Glomerular visceral epithelial cell (primary cell): ENCODE results near the gene PGAP3.
"Not testable (repeated sequence)": the region's sequence is repeated elsewhere in the genome, so short reads cannot be mapped to it uniquely, and the experiment has no call there.

Experiments
- DNase-seq: peaks from one replicate; pipeline ENCODE4 v3.0.0-alpha.2; 2016; ENCODE audit errors: extremely low spot score

Gene PGAP3

GRCh38 chr17:39687546-39688474 is at the start of gene PGAP3:
TSS of gene PGAP3 (minus strand) at chr17:39688057. CDS start at chr17:39688014, 43 bp downstream.
- peak; percentile 90 for DNase-seq

- no peak for DNase-seq
Observed at GRCh38 chr17:39737206-39737759, 49.4 kb upstream of the PGAP3 start.

GRCh38 chr17:39736319-39737165 is 48.7 kb upstream of the PGAP3 start:
- DNase-seq: no peak

GRCh38 chr17:39735882-39736281 is 48.0 kb upstream of the PGAP3 start:
- no peak for DNase-seq

- DNase-seq: no peak
Observed at GRCh38 chr17:39732586-39732985, 44.7 kb upstream of the PGAP3 start.

- peak; percentile 90 for DNase-seq
Observed at GRCh38 chr17:39730095-39730921, 42.5 kb upstream of the PGAP3 start, which contains the start of gene MIEN1. TSS of gene MIEN1 (minus strand) at chr17:39730532. CDS start at chr17:39730495, 37 bp downstream.

GRCh38 chr17:39729280-39729851 is 41.5 kb upstream of the PGAP3 start:
- DNase-seq: no peak

GRCh38 chr17:39727556-39727955 is 39.7 kb upstream of the PGAP3 start:
- no peak for DNase-seq

GRCh38 chr17:39726617-39727016 is 38.8 kb upstream of the PGAP3 start:
- DNase-seq: no peak

- DNase-seq: not testable (repeated sequence)
Observed at GRCh38 chr17:39725923-39726322, 38.1 kb upstream of the PGAP3 start.

GRCh38 chr17:39724731-39725130 is 36.9 kb upstream of the PGAP3 start:
- no peak for DNase-seq

- DNase-seq: no peak
Observed at GRCh38 chr17:39722965-39723848, 35.4 kb upstream of the PGAP3 start.

- no peak for DNase-seq
Observed at GRCh38 chr17:39722104-39722503, 34.2 kb upstream of the PGAP3 start.

GRCh38 chr17:39719563-39720355 is 31.9 kb upstream of the PGAP3 start:
- no peak for DNase-seq

- DNase-seq: no peak
Observed at GRCh38 chr17:39717660-39718059, 29.8 kb upstream of the PGAP3 start.

GRCh38 chr17:39716879-39717536 is 29.2 kb upstream of the PGAP3 start:
- no peak for DNase-seq

GRCh38 chr17:39716073-39716818 is 28.4 kb upstream of the PGAP3 start:
- no peak for DNase-seq
